Measurements from ENCODE around the gene OR5H14.

- TF ChIP-seq CTCF (conservative IDR thresholded peaks at IDR 0.05), result no peak
- TF ChIP-seq EZH2 (IDR thresholded peaks at IDR 0.05; ENCODE audit: low read depth), result no peak
Observed at GRCh38 chr3:98130421-98130820, 16.9 kb upstream of the OR5H14 start, which contains the start of gene OR5H1.
